ENCODE results near the gene TTC31. TPM values are rescaled to one million over a fixed set of nuclear protein-coding genes. Genes with fewer than 3 reads are reported as not detected.

The TTC31 gene
- total and polyA plus RNA-seq, 4 donors, result 9.9 to 26.4 (median 15.8) TPM

GRCh38 chr2:74537140-74537539 is 54.3 kb downstream of the TTC31 start:
- Histone ChIP-seq H3K4me1 (ENCODE audit: control insufficient read depth in 4 of 4, insufficient read depth in 4 of 4, low read length in 3 of 4) (no peaks in the 10 kb centered on the region), H3K4me3 (ENCODE audit: low read depth in 1 of 3, low read length in 3 of 3) (no peak overlapping the region), H3K36me3 (ENCODE audit: control insufficient read depth in 4 of 4, insufficient read depth in 3 of 4, low read depth in 1 of 4, low read length in 3 of 4) (peaks cover 0 to 6% (median 0%) of the 10 kb centered on the region in 4 donors), H3K9ac (ENCODE audit: low read depth in 1 of 2, low read length in 2 of 2) (no peak overlapping the region), H3K9me3 (ENCODE audit: control insufficient read depth in 4 of 4, low read length in 3 of 4) (no peaks in the 10 kb centered on the region), H3K27ac (ENCODE audit: low read depth in 1 of 2, low read length in 2 of 2) (no peak overlapping the region), H3K27me3 (ENCODE audit: control insufficient read depth in 4 of 4, insufficient read depth in 4 of 4, low read length in 3 of 4) (no peaks in the 10 kb centered on the region)
- WGBS, result 72% methylated on average over 4 of the region's 4 CpGs
- no peak for DNase-seq (ENCODE audit: low spot score)
- TF ChIP-seq JUND (IDR thresholded peaks at IDR 0.05) (no peak), ATF3 (IDR thresholded peaks at IDR 0.05) (no peak), MAX (IDR thresholded peaks at IDR 0.05) (no peak), YY1 (IDR thresholded peaks at IDR 0.05) (no peak), FOXA1 (IDR thresholded peaks at IDR 0.05) (no peak), TAF1 (conservative IDR thresholded peaks at IDR 0.05) (no peak), NR2F2 (IDR thresholded peaks at IDR 0.05) (no peak), RXRA (IDR thresholded peaks at IDR 0.05) (no peak), CTCF (IDR thresholded peaks at IDR 0.05; ENCODE audit: low read depth, low read length, missing input control) (no peak), HNF4A (conservative IDR thresholded peaks at IDR 0.05) (no peak), HNF4G (IDR thresholded peaks at IDR 0.05) (no peak)

GRCh38 chr2:74538881-74539339 is 56.0 kb downstream of the TTC31 start:
- 64% methylated on average over 7 of the region's 7 CpGs for WGBS
- no peak for TF ChIP-seq RAD21 (IDR thresholded peaks at IDR 0.05)
- Histone ChIP-seq H3K4me1 (ENCODE audit: control insufficient read depth in 4 of 4, insufficient read depth in 4 of 4, low read length in 3 of 4) (no peaks in the 10 kb centered on the region), H3K9ac (ENCODE audit: low read depth in 1 of 2, low read length in 2 of 2) (no peak overlapping the region), H3K27ac (ENCODE audit: low read depth in 1 of 2, low read length in 2 of 2) (no peak overlapping the region), H3K27me3 (ENCODE audit: control insufficient read depth in 4 of 4, insufficient read depth in 4 of 4, low read length in 3 of 4) (no peaks in the 10 kb centered on the region), H3K4me3 (ENCODE audit: low read depth in 1 of 3, low read length in 3 of 3) (no peak overlapping the region), H3K36me3 (ENCODE audit: control insufficient read depth in 4 of 4, insufficient read depth in 3 of 4, low read depth in 1 of 4, low read length in 3 of 4) (no peaks in the 10 kb centered on the region), H3K9me3 (ENCODE audit: control insufficient read depth in 4 of 4, low read length in 3 of 4) (no peaks in the 10 kb centered on the region)
- DNase-seq (ENCODE audit: low spot score), result no peak

GRCh38 chr2:74540291-74540690 is 57.4 kb downstream of the TTC31 start:
- no peak overlapping the region for H3K27ac ChIP-seq (ENCODE audit: low read depth in 1 of 2, low read length in 2 of 2)
- no peak for DNase-seq (ENCODE audit: low spot score)
- H3K9me3 ChIP-seq (ENCODE audit: control insufficient read depth in 4 of 4, low read length in 3 of 4), result no peaks in the 10 kb centered on the region
- no peaks in the 10 kb centered on the region for H3K4me1 ChIP-seq (ENCODE audit: control insufficient read depth in 4 of 4, insufficient read depth in 4 of 4, low read length in 3 of 4)
- H3K36me3 ChIP-seq (ENCODE audit: control insufficient read depth in 4 of 4, insufficient read depth in 3 of 4, low read depth in 1 of 4, low read length in 3 of 4), result no peaks in the 10 kb centered on the region
- no peaks in the 10 kb centered on the region for H3K27me3 ChIP-seq (ENCODE audit: control insufficient read depth in 4 of 4, insufficient read depth in 4 of 4, low read length in 3 of 4)
- 80% methylated on average over 5 of the region's 5 CpGs for whole genome bisulfite sequencing
- TF ChIP-seq EGR1 (IDR thresholded peaks at IDR 0.05; ENCODE audit: low read depth in 2 of 2), result no peak
- TF ChIP-seq ZBTB33 (IDR thresholded peaks at IDR 0.05), result no peak
- TF ChIP-seq FOXA1 (IDR thresholded peaks at IDR 0.05), result no peak
- no peak for TF ChIP-seq RAD21 (IDR thresholded peaks at IDR 0.05)
- TF ChIP-seq YY1 (IDR thresholded peaks at IDR 0.05), result no peak
- TF ChIP-seq SP1 (IDR thresholded peaks at IDR 0.05), result no peak
- H3K9ac ChIP-seq (ENCODE audit: low read depth in 1 of 2, low read length in 2 of 2), result no peak overlapping the region
- H3K4me3 ChIP-seq (ENCODE audit: low read depth in 1 of 3, low read length in 3 of 3), result no peak overlapping the region
